ENCODE results near the gene SDK2. TPM values are rescaled to one million over a fixed set of nuclear protein-coding genes. Genes with fewer than 3 reads are reported as not detected.

The SDK2 gene
- total RNA-seq, 4 donors from 2014 or later: 1.5 to 7.0 (median 3.7) TPM

DNA sequence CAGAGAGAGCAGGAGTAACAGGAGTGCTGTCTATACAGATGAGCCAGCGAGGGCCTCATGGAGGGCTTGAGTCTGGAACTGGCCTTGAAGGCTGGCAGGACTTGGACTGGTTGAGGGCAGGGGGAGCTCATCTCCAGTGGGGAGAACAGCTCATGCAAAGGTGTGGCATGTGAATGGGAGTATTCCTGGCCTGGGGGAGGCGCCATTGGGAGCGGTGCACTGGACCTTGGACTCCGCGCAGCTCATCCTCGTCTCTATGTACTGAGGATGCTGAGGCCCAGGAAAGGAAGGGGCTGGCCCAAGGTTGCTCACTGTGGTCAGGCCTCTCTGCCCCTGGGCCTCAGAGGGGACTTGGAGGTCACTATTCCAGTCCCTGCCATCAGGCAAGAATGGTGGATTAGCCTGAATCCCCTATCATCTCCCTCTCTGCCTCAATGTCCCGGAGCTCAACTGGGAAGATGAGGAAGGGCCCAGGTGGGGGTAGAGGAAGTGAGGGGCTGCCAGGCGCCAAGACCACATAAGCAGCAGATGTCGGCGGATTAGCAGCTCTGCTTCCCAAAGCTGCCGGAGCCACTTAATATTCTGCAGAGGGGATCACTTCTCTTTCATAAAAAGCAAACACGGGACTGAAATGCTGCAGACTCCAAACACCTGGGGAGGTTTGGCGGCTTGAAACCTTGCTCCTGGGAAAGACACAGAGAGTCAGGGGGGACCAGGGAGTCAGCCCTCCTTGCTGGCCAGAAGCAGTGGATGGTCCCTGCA lies 88.9 kb downstream of the SDK2 start:
- intact Hi-C loops (cut with DNase I): no loop called here
- Histone ChIP-seq H3K4me3 (replicated peaks in 1 of 3) (no peak overlapping the region), H3K36me3 (no peaks in the 10 kb centered on the region), H3K27me3 (no peaks in the 10 kb centered on the region), H3K4me1 (peaks cover 0 to 15% of the 10 kb centered on the region in 2 donors), H3K27ac (no peak overlapping the region), H3K9me3 (no peaks in the 10 kb centered on the region)
- no peak for TF ChIP-seq POLR2A (IDR thresholded peaks at IDR 0.05)
- TF ChIP-seq CTCF (IDR thresholded peaks at IDR 0.05): no peak
- DNase-seq: no peak
- WGBS, 2 donors: 79 to 84% methylated on average over 13 of the region's 13 CpGs

- Histone ChIP-seq H3K36me3 (no peaks in the 10 kb centered on the region), H3K27ac (no peak overlapping the region), H3K4me3 (replicated peaks in 1 of 3) (no peak overlapping the region), H3K4me1 (peaks cover 0 to 23% of the 10 kb centered on the region in 2 donors), H3K9me3 (no peaks in the 10 kb centered on the region), H3K27me3 (no peaks in the 10 kb centered on the region)
- no peak for DNase-seq
- intact Hi-C loops (cut with DNase I): no loop called here
- TF ChIP-seq CTCF (IDR thresholded peaks at IDR 0.05) (no peak), POLR2A (IDR thresholded peaks at IDR 0.05) (no peak)
Observed at GRCh38 chr17:73554498-73554897, 89.7 kb downstream of the SDK2 start.

GRCh38 chr17:73553311-73553710 lies 90.9 kb downstream of the SDK2 start:
- no peak for DNase-seq
- Histone ChIP-seq H3K27me3 (no peaks in the 10 kb centered on the region), H3K4me1 (peaks cover 0 to 33% of the 10 kb centered on the region in 2 donors), H3K27ac (no peak overlapping the region), H3K4me3 (replicated peaks in 1 of 3) (no peak overlapping the region), H3K36me3 (no peaks in the 10 kb centered on the region), H3K9me3 (no peaks in the 10 kb centered on the region)
- intact Hi-C loops (cut with DNase I): no loop called here
- 60 to 82% methylated on average over 2 of the region's 2 CpGs for whole genome bisulfite sequencing, 2 donors
- no peak for TF ChIP-seq POLR2A (IDR thresholded peaks at IDR 0.05)
- TF ChIP-seq CTCF (IDR thresholded peaks at IDR 0.05): no peak

- peak; percentile 50 to 65 for DNase-seq
- WGBS, 2 donors: 52% methylated on average over 29 to 30 of the region's 30 CpGs
- Histone ChIP-seq H3K4me1 (peaks cover 0 to 34% of the 10 kb centered on the region in 2 donors), H3K36me3 (no peaks in the 10 kb centered on the region), H3K27me3 (no peaks in the 10 kb centered on the region), H3K4me3 (replicated peaks in 1 of 3) (no peak overlapping the region), H3K27ac (no peak overlapping the region), H3K9me3 (no peaks in the 10 kb centered on the region)
- intact Hi-C loops (cut with DNase I): no loop called here
- TF ChIP-seq CTCF (IDR thresholded peaks at IDR 0.05) (no peak), POLR2A (IDR thresholded peaks at IDR 0.05) (no peak)
Observed at GRCh38 chr17:73552300-73553048, 91.8 kb downstream of the SDK2 start.

GRCh38 chr17:73551759-73552158 lies 92.5 kb downstream of the SDK2 start:
- Histone ChIP-seq H3K9me3 (no peaks in the 10 kb centered on the region), H3K36me3 (no peaks in the 10 kb centered on the region), H3K4me3 (replicated peaks in 1 of 3) (no peak overlapping the region), H3K27ac (no peak overlapping the region), H3K4me1 (peaks cover 0 to 34% of the 10 kb centered on the region in 2 donors), H3K27me3 (no peaks in the 10 kb centered on the region)
- intact Hi-C loops (cut with DNase I): no loop called here
- DNase-seq: no peak
- WGBS, 2 donors: 55 to 79% methylated on average over 5 of the region's 5 CpGs
- TF ChIP-seq CTCF (IDR thresholded peaks at IDR 0.05) (no peak), POLR2A (IDR thresholded peaks at IDR 0.05) (no peak)

Measured in thyroid gland (tissue), 4 donors.